ENCODE measurements around the gene EP300.
"Not testable (repeated sequence)": the region's sequence is repeated elsewhere in the genome, so short reads cannot be mapped to it uniquely, and the experiment has no call there.

The EP300 gene

GRCh38 chr22:41127451-41127850, 35.1 kb downstream of the EP300 start:
- H3K4me3 ChIP-seq (ENCODE audit: low read length): no peak overlapping the region
- no peak for TF ChIP-seq CTCF (conservative IDR thresholded peaks at IDR 0.05; ENCODE audit: low read depth, low read length)
- no peak for DNase-seq (ENCODE audit: low read depth)

GRCh38 chr22:41128606-41129005, 36.2 kb downstream of the EP300 start:
- no peak for DNase-seq (ENCODE audit: low read depth)
- no peak overlapping the region for H3K4me3 ChIP-seq (ENCODE audit: low read length)
- TF ChIP-seq CTCF (conservative IDR thresholded peaks at IDR 0.05; ENCODE audit: low read depth, low read length): no peak

GRCh38 chr22:41132550-41132949, 40.2 kb downstream of the EP300 start:
- H3K4me3 ChIP-seq (ENCODE audit: low read length): no peak overlapping the region
- no peak for DNase-seq (ENCODE audit: low read depth)
- TF ChIP-seq CTCF (conservative IDR thresholded peaks at IDR 0.05; ENCODE audit: low read depth, low read length): no peak

- no peak for DNase-seq (ENCODE audit: low read depth)
These were observed 48.1 kb downstream of the EP300 start for GRCh38 chr22:41140365-41140957.

GRCh38 chr22:41145921-41146320, 53.5 kb downstream of the EP300 start:
- DNase-seq (ENCODE audit: low read depth); H3K4me3 ChIP-seq (ENCODE audit: low read length): not testable (repeated sequence)

More at GRCh38 chr22:41140365-41140957, 48.1 kb downstream of the EP300 start:
- no peak for TF ChIP-seq CTCF (conservative IDR thresholded peaks at IDR 0.05; ENCODE audit: low read depth, low read length)
- H3K4me3 ChIP-seq (ENCODE audit: low read length): no peak overlapping the region

- no peak overlapping the region for H3K4me3 ChIP-seq (ENCODE audit: low read length)
- no peak for DNase-seq (ENCODE audit: low read depth)
- no peak for TF ChIP-seq CTCF (conservative IDR thresholded peaks at IDR 0.05; ENCODE audit: low read depth, low read length)
These were observed 54.2 kb downstream of the EP300 start for GRCh38 chr22:41146573-41146972.

- no peak for DNase-seq (ENCODE audit: low read depth)
- H3K4me3 ChIP-seq (ENCODE audit: low read length): no peak overlapping the region
- TF ChIP-seq CTCF (conservative IDR thresholded peaks at IDR 0.05; ENCODE audit: low read depth, low read length): no peak
These were observed 55.3 kb downstream of the EP300 start for GRCh38 chr22:41147722-41148121.

All from retinal pigment epithelial cell (primary cell).